ENCODE data around the gene PHLDA3. TPM values are rescaled to one million over a fixed set of nuclear protein-coding genes. Genes with fewer than 3 reads are reported as not detected.

PHLDA3 gene
- total RNA-seq, 1 experiment from 2014 or later, result 22.1 TPM

GRCh38 chr1:201452866-201453265 is 16.1 kb downstream of the PHLDA3 start:
- H2AFZ ChIP-seq (ENCODE audit: low read depth, low read length, poor library complexity, severe bottlenecking), result no peak overlapping the region
- H3K9me2 ChIP-seq (ENCODE audit: insufficient read depth), result no peaks in the 10 kb centered on the region
- ChIA-PET CTCF (no interaction called here), POLR2A (no interaction called here), RAD21 (ENCODE audit: low non-redundant PET in 1 of 2, low total read pairs in 2 of 2, uncharacterized antibody in 2 of 2, unreplicated experiment in 2 of 2) (no interaction called here)
- H3K27ac ChIP-seq (ENCODE audit: low read depth, low read length), result no peak overlapping the region
- no TSS peak for BruUV-seq (replicated peaks)
- H3K9ac ChIP-seq (ENCODE audit: low read length), result no peak overlapping the region
- H4K20me1 ChIP-seq (ENCODE audit: insufficient read depth), result no peaks in the 10 kb centered on the region
- ATAC-seq, result no peak
- intact Hi-C loops (cut with micrococcal nuclease), result no loop called here
- H3K36me3 ChIP-seq (ENCODE audit: control insufficient read depth in 1 of 2, insufficient read depth in 2 of 2, low read length in 2 of 2), result no peaks in the 10 kb centered on the region
- H3K4me1 ChIP-seq (ENCODE audit: control insufficient read depth in 1 of 2, insufficient read depth in 2 of 2, low read length in 2 of 2), result peaks cover 12 to 38% of the 10 kb centered on the region in 2 experiments; a peak in 3 of 4 replicates
- DNase-seq (ENCODE audit: low read depth, low spot score), result no peak
- H3K4me2 ChIP-seq (ENCODE audit: low read length), result no peak overlapping the region
- no peaks in the 10 kb centered on the region for H3K27me3 ChIP-seq (ENCODE audit: insufficient read depth, low read length)
- no peaks in the 10 kb centered on the region for H3K9me3 ChIP-seq (ENCODE audit: control insufficient read depth in 1 of 2, insufficient read depth in 1 of 2, low read depth in 1 of 2, low read length in 2 of 2)
- TF ChIP-seq RAD21 (IDR thresholded peaks at IDR 0.05; ENCODE audit: low read depth) (no peak), SP1 (IDR thresholded peaks at IDR 0.05; ENCODE audit: low read depth) (no peak), EGR1 (IDR thresholded peaks at IDR 0.05; ENCODE audit: low read depth) (no peak), SIN3A (IDR thresholded peaks at IDR 0.05; ENCODE audit: low read depth) (no peak), YY1 (IDR thresholded peaks at IDR 0.05; ENCODE audit: extremely low read depth, insufficient replicate concordance, low read depth, low read length) (no peak), CTCF (IDR thresholded peaks at IDR 0.05 in 2 of 3, conservative IDR thresholded peaks at IDR 0.05 in 1 of 3; ENCODE audit: borderline replicate concordance in 1 of 3, insufficient read depth in 1 of 3, low read depth in 2 of 3, low read length in 2 of 3) (no peak), EZH2 (IDR thresholded peaks at IDR 0.05) (no peak), POLR2A (IDR thresholded peaks at IDR 0.05; ENCODE audit: borderline replicate concordance, extremely low read depth, insufficient read depth, insufficient read length) (no peak), POLR2AphosphoS5 (IDR thresholded peaks at IDR 0.05; ENCODE audit: low read depth, low read length) (no peak), ELF1 (IDR thresholded peaks at IDR 0.05; ENCODE audit: borderline replicate concordance, low read depth) (no peak), FOSL1 (IDR thresholded peaks at IDR 0.05; ENCODE audit: low read depth) (no peak), ZBTB33 (IDR thresholded peaks at IDR 0.05; ENCODE audit: extremely low read depth, insufficient replicate concordance, low read length) (no peak), TCF7L2 (IDR thresholded peaks at IDR 0.05; ENCODE audit: borderline replicate concordance, extremely low read depth, insufficient read depth, insufficient read length) (no peak)
- no peak overlapping the region for H3K4me3 ChIP-seq (replicated peaks in 1 of 2; ENCODE audit: low read depth in 1 of 2, low read length in 2 of 2)
- no peaks in the 10 kb centered on the region for H3K79me2 ChIP-seq (ENCODE audit: insufficient read depth, low read length)
